Measurements from ENCODE around the gene SULF2.

The SULF2 gene

GRCh38 chr20:47708953-47709833, 76.1 kb downstream of the SULF2 start:
- DNase-seq (ENCODE audit: low spot score), result no peak

DNA sequence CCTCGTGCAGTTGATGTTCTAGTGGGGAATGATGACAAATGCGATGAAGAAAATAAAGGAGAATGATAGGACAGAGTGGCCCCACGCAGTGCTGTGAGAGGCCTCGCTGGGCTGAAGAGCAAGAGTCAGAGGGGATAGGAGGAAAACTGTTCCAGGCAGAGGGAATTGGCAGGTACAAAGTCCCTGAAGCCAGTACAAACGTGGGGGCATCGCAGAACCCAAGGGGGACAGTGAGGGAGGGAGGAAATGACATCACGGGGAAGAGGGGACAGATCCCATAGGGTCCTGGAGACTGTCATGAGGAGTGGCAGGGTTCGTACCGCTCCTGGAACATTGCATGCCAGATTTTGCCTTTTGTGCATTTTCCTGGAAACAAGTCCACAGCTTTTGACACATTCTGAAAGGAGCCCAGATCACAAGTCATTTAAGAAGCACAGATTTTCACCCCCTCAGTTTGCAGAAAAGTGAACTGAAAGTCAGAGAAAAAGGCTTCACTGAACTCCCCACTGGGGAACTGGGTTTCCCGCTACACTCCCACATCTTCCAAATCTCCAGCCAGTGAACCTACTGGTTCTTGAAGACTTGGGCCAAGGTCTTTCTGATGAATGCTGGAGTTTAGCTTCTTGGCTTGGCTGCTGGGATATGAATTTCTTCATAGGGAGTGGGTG, 77.0 kb downstream of the SULF2 start:
- no peak for DNase-seq (ENCODE audit: low spot score)

DNA sequence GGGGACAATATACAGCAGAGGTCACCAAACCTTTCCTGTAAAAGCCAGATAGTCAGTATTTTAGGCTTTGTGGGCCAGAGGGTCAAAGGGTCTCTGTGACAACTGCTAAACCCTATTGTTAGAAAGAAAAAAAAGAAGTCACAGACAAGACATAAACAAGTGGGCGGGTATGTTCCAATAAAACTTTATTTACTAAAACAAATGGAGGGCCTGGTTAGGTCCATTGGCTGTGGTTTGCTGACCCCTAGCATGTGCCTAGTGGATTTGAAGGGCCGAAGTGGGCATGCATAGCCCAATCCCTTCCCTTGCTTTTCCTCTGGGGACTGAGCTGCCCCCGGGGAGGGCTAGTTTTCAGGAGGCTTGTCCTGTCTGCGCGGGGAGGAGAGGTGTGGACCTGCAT, 78.9 kb downstream of the SULF2 start:
- no peak for DNase-seq (ENCODE audit: low spot score)

DNA sequence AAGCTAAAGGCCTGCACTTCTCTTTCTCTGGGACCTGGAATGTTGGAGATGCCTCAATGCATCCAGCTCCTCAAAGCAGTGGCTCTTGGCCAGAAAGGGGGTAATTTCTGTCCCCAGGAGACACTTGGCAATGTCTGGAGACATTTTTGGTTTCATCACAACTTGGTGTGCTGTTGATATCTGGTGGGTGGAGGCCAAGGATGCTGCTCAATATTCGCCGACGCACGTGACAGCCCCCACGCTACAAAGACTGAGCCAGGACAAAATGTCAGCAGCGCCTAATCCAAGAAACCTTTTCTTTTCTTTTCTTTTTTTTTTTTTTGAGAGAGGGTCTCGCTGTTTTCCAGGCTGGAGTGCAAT, 79.8 kb downstream of the SULF2 start:
- no peak for DNase-seq (ENCODE audit: low spot score)

DNA sequence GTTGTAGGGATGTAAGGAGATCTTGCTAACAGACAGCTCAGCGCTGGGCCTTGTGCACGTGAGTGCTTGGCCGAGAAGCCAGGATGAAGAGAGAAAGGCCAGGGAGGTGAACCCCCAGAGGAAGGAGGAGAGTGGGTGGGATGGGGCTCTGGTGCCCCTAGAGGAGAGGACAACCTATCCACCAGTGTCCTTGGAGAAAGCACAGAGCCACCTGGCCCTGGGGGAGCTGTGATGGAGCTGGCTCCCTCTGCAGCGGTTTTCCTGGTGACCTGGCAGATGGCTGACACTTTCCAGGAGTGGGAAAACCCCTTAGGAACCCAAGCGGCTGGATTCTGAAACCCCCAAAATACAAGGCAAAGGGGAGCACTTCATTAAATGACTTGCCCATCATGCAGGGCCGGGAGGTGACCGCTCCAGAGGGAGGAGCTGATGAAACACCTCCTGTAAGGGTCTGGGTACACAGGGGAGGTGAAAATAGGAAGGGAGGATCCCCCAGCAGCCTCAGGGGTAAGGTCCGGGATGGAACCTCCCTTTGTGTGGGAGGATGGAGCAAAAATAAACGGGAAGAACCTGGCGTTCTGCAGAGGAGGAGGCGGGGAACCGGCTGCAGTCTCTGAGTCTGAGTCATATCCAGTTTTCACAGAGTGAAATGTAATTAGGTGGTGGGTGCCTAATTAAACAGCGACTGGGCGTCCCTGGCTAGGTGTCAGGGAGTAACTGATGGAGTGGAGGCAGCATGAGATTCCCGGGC, 80.4 kb downstream of the SULF2 start:
- no peak for DNase-seq (ENCODE audit: low spot score)

- no peak for DNase-seq (ENCODE audit: low spot score)
Observed at GRCh38 chr20:47703748-47704147, 81.5 kb downstream of the SULF2 start.

- no peak for DNase-seq (ENCODE audit: low spot score)
Observed at GRCh38 chr20:47701612-47702011, 83.7 kb downstream of the SULF2 start.

- DNase-seq (ENCODE audit: low spot score), result no peak
Observed at GRCh38 chr20:47700327-47700726, 85.0 kb downstream of the SULF2 start.

- DNase-seq (ENCODE audit: low spot score), result no peak
Observed at GRCh38 chr20:47699818-47700217, 85.5 kb downstream of the SULF2 start.

DNA sequence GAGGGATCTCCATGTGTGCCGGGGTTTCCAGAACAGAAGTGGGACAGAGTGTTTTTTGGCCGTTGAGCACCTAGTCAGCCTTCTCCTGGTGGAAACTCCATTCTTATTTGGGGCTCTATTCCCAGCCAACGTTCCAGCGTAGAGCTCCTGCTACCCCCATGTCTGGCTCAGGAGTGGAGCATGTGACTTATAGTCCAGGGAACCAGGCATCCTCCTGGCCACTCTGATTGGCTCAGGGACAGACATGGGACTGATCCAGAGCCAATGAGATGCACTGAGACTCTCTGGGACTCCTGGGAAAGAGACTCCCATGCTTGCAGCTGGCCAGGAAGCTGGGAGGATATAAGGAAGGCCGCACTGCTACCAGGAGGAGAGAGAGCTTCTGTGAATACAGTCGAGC, 87.1 kb downstream of the SULF2 start:
- no peak for DNase-seq (ENCODE audit: low spot score)

- DNase-seq (ENCODE audit: low spot score), result no peak
Observed at GRCh38 chr20:47696856-47697255, 88.4 kb downstream of the SULF2 start.

DNA sequence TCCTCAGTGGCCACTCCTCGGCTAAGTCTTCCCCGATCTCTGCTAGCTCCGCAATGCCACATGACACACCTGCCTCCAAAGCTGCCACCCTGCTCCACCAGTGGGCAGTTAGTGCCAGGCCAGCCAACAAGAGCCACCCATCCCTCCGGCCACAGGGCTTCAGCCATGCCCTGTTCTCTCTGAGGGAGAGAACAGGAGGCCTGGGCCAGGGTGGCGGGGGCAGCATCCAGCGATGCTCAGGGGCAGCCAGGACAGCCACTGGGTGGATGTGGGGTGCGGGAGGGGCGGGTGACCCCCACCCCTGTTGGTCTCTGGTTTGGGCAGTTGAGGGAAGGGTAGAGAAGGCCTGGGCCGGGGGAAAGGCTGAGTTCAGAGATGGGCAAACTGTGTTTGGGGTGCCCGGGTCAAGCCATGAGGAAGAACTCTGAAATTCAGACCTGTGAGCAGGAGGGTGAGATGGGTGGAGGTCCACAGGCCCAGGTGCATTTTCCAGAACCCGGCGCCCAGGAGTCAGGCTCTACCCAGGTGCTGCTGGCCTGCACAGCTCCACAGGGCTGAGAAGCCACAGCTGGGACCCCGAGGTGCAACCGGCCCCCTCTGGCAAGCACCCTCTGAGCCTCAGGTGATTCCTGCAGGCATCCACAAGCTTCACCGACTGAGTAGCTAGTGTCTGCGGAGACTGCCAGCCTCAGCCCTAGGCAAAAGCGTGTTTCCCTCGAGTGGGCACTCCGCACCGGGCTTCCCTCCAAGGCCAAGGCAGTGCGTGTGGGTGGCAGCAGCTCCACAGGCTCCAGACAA, 91.1 kb downstream of the SULF2 start:
- no peak for DNase-seq (ENCODE audit: low spot score)

DNA sequence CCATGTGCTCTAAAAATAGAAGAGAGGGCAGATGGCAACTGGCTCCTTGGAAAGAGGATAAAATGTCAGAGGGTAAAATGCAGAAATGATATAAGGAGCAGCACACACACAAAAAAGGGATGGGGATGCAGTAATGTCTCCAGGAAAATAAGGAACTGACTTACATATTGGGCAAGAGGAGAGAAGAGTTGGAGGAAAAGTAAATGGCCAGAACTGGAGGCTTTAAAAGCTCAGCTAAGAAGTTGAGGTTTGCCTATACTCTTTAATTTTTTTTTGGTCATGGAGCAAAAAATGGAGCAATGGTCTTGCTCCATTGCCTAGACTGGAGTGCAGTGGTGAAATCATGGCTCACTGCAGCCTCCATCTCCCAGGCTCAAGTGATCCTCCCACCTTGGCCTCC, 93.7 kb downstream of the SULF2 start:
- no peak for DNase-seq (ENCODE audit: low spot score)

DNA sequence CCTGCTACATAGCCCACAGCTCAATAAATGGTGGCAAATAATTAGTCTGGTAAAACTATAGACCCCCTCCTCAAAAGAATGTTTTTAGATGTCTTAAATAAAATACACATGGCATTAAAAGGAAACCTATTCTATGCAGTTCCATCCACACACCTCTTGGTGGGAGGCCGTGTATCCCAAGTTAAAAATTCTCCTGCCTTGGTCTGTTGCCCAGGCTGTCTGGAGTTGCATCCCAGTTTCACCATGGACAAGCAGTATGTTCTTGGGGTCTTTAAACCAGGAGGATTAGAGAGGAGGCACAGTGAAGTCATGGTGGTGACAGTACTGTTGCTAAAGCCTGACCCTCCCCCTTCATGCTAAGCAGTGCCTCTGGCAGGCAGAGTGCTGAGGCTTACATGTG, 95.5 kb downstream of the SULF2 start:
- no peak for DNase-seq (ENCODE audit: low spot score)

DNA sequence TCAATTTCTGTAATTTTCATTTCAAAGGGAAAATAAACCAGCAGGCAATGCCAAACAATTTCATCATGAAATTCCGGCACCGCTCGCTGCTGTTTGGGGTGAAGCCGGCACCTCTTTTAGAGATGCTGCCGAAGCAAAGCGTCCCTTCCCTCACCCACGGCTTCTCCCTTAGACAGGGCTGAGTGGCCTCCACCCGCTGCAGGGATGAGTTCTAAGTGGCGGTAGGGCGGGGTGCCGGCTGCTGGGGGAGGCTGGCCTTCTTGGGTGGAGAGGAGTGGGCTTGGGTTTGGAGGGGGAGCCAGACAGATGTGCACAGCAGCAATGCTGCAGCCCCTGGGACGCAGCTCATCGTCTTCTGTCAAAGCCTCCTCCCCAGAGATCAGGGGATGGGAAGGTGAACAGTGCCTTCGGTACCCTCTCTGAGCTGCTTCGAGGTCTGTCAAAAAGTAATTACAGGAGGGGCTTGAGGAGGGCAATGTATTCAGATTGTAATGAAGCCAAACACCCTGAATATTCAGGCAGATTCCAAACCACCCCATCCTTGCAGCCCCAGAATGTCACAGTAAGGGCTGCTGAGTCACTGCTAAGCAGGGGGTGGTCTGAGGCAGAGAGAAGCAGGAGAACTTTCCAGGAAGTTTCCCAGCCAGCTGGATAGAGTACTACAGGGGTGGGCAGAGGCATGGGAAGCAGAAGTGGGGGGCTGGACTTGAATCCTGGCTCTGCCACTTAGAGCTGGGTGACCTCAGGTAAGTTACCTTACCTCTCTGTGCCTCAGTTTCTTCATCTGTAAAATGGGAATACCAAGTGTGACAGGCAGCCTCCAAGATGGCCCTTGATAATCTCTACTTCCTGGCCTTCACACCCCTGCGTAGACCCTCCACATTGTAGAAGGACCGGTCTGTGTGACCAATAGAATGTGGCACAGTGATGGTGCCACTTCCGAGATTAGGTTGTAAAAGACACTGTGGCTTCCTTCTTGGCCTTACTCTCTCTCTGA, 96.6 kb downstream of the SULF2 start:
- DNase-seq (ENCODE audit: low spot score), result no peak

GRCh38 chr20:47687095-47687987, 97.9 kb downstream of the SULF2 start:
- no peak for DNase-seq (ENCODE audit: low spot score)

GRCh38 chr20:47686545-47686944, 98.7 kb downstream of the SULF2 start:
- DNase-seq (ENCODE audit: low spot score), result no peak

DNA sequence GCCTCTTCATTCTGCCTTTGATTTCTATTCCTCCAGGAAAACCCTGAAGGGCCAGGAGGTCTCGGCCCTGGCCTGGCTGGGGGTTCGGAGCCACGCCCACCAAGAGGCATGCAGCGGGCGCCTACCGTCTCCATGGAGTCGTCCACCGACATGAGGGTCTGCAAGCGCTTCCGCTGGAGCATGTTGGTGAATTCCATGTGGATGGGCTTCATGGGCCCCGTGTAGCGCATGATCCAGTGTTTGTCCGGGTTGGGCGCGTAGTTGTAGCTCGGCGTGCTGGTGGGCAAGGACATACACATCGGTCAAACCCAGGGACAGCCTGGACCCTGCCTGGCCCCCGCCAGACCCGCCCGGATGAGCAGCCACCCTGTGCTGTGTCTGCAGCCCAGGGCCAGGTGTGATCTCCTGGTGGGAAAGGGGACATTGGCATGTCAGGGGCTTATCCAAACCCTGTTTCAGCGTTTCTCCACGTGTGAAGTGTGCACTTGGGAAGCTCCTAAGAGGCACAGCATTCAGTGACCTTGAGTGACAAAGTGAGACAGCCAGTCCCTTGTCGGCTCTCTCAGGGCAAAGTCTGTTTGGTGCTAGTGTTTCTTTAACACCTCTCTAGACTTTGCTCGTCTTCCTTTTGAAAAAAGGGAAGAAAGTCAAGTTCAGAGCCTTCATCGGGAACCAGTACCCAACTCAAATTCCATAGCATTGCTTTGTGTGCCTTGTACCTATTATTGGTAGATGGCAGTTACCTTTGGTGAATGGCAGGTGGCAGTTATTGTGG, 100.8 kb downstream of the SULF2 start:
- DNase-seq (ENCODE audit: low spot score), result no peak

DNA sequence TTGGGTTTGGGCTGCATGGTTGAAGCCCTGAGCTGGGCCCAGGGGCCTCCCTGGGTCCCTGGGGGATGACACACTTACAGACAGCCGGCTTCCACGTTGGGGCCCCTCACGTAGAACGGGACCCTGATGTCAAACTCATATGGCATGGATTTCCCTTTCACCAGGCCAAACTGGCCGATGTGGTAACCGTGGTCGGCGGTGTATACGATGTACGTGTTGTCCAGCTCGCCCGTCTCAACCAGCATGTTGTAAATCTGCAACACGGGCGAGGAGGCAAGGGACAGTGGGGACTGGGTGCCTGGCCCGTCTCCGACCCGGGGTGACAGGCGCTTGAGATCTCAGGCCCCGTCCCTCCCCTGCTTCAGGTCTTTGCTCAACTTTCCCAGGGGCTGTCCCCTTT, 102.4 kb downstream of the SULF2 start:
- no peak for DNase-seq (ENCODE audit: low spot score)
